IMR-90 (cell line): Measurements from ENCODE around the gene OR52B6. TPM values are rescaled to one million over a fixed set of nuclear protein-coding genes. Genes with fewer than 3 reads are reported as not detected.

Experiments
- ATAC-seq: fragments of 200-7000 bp; cut with Tn5 transposase; 2 replicates; pipeline ENCODE4 v1.9.1; 2020; ENCODE audit warnings: low read depth, mild to moderate bottlenecking, moderate library complexity
- BruUV-seq: library from RNA; stranded (reverse); fragments of 400-500 nt; replicated peaks from 2 replicates; lab custom pipeline; 2021; lab: Mats Ljungman, UMichigan
- CTCF ChIA-PET: fragments of 300-600 bp; formaldehyde crosslinking; extraction: SDS; loops from one replicate; lab custom pipeline; 2021; ENCODE audit warnings: antibody characterized with exemption; lab: Yijun Ruan, JAX
- POLR2A ChIA-PET: fragments of 300-600 bp; sonication (Branson Sonifier 250); formaldehyde crosslinking; loops from one replicate; lab custom pipeline; 2022; ENCODE audit warnings: antibody characterized with exemption; ENCODE audit not compliant: unreplicated experiment; lab: Charles Lee
- DNase-seq: peaks from one replicate; pipeline ENCODE4 v3.0.0; 2013
- H2AFZ ChIP-seq: replicated peaks from 2 replicates; pipeline ENCODE3; 2013; ENCODE audit warnings: low read length, mild to moderate bottlenecking; ENCODE audit not compliant: poor library complexity
- H2AK5ac ChIP-seq: 2 replicates; pipeline ENCODE4 v1.6.1; 2013; ENCODE audit warnings: low read depth, low read length, inconsistent platforms
- H2AK9ac ChIP-seq: replicated peaks from 2 replicates; pipeline ENCODE3; 2013; ENCODE audit warnings: mild to moderate bottlenecking, low read depth, low read length, moderate library complexity; ENCODE audit not compliant: poor library complexity
- H2BK120ac ChIP-seq: 2 replicates; pipeline ENCODE4 v1.6.1; 2013; ENCODE audit warnings: low read depth, low read length, inconsistent platforms
- H2BK15ac ChIP-seq: 3 replicates; pipeline ENCODE4 v1.6.1; 2013; ENCODE audit warnings: low read depth, low read length, inconsistent platforms
- H2BK20ac ChIP-seq: 2 replicates; pipeline ENCODE4 v1.6.1; 2013; ENCODE audit warnings: low read depth, mild to moderate bottlenecking, inconsistent platforms, low read length, moderate library complexity
- H2BK5ac ChIP-seq: 2 replicates; pipeline ENCODE4 v1.6.1; 2013; ENCODE audit warnings: mild to moderate bottlenecking, low read depth, low read length, inconsistent platforms; ENCODE audit not compliant: poor library complexity, severe bottlenecking
- H3K14ac ChIP-seq: replicated peaks from 2 replicates; pipeline ENCODE4 v1.6.1; 2013; ENCODE audit warnings: low read depth, low read length, inconsistent platforms
- H3K18ac ChIP-seq: 2 replicates; pipeline ENCODE4 v1.6.1; 2013; ENCODE audit warnings: low read depth, low read length, control low read depth
- H3K23ac ChIP-seq: 2 replicates; pipeline ENCODE4 v1.6.1; 2013; ENCODE audit warnings: low read depth, low read length, inconsistent platforms
- H3K27ac ChIP-seq: 2 replicates; pipeline ENCODE4 v1.5.1; 2013; ENCODE audit warnings: mild to moderate bottlenecking, control low read depth, low read length; ENCODE audit not compliant: insufficient read depth
- H3K27me3 ChIP-seq: 2 replicates; pipeline ENCODE4 v1.6.1; 2013; ENCODE audit warnings: low read length; ENCODE audit not compliant: control insufficient read depth, insufficient read depth
- H3K36me3 ChIP-seq: 2 replicates; pipeline ENCODE4 v1.6.1; 2013; ENCODE audit warnings: low read length, mixed read lengths; ENCODE audit not compliant: control insufficient read depth, insufficient read depth
- H3K4ac ChIP-seq: 2 replicates; pipeline ENCODE4 v1.6.1; 2013; ENCODE audit warnings: low read depth, low read length, inconsistent platforms
- H3K4me1 ChIP-seq: 2 replicates; pipeline ENCODE4 v1.6.1; 2013; ENCODE audit warnings: low read length, mixed read lengths; ENCODE audit not compliant: control insufficient read depth, insufficient read depth
- H3K4me2 ChIP-seq: 2 replicates; pipeline ENCODE4 v1.6.1; 2013; ENCODE audit warnings: low read depth, mild to moderate bottlenecking, control low read depth, low read length, moderate library complexity
- H3K4me3 ChIP-seq: 2 replicates; pipeline ENCODE4 v1.5.1; 2013; ENCODE audit warnings: low read depth, mild to moderate bottlenecking, control low read depth, low read length, moderate library complexity; ENCODE audit not compliant: insufficient read depth
- H3K56ac ChIP-seq: 2 replicates; pipeline ENCODE4 v1.6.1; 2013; ENCODE audit warnings: low read length, inconsistent platforms; ENCODE audit not compliant: insufficient read depth; ENCODE audit errors: extremely low read depth
- H3K79me1 ChIP-seq, 2 experiments: 2 replicates each; pipeline ENCODE4 v1.6.1; 2013; ENCODE audit warnings: low read length in 2 of 2, inconsistent platforms in 1 of 2, low read depth in 1 of 2
- H3K9ac ChIP-seq: 2 replicates; pipeline ENCODE4 v1.6.1; 2013; ENCODE audit warnings: low read depth, low read length, control low read depth
- H3K9me1 ChIP-seq: 2 replicates; pipeline ENCODE4 v1.6.1; 2013; ENCODE audit warnings: low read length, inconsistent platforms; ENCODE audit not compliant: insufficient read depth
- H3K9me3 ChIP-seq: 2 replicates; pipeline ENCODE4 v1.6.1; 2013; ENCODE audit warnings: low read length; ENCODE audit not compliant: control insufficient read depth, insufficient read depth
- H4K20me1 ChIP-seq: 2 replicates; pipeline ENCODE4 v1.6.1; 2013; ENCODE audit warnings: low read length, inconsistent platforms; ENCODE audit not compliant: insufficient read depth
- H4K5ac ChIP-seq: 2 replicates; pipeline ENCODE4 v1.6.1; 2013; ENCODE audit warnings: mild to moderate bottlenecking, low read depth, low read length, control low read depth
- H4K8ac ChIP-seq, 2 experiments: 2 replicates each; pipeline ENCODE4 v1.6.1; 2013; ENCODE audit warnings: low read depth in 2 of 2, low read length in 2 of 2, control low read depth in 1 of 2, inconsistent platforms in 1 of 2
- H4K91ac ChIP-seq: 2 replicates; pipeline ENCODE4 v1.6.1; 2013; ENCODE audit warnings: low read depth, low read length, inconsistent platforms; ENCODE audit not compliant: insufficient read depth
- CEBPB ChIP-seq: IDR thresholded peaks from 2 replicates; pipeline ENCODE4 v1.6.1; 2012; ENCODE audit warnings: low read depth, low read length, improper control_type of control experiment
- CTCF ChIP-seq: conservative IDR thresholded peaks from 2 replicates; pipeline ENCODE4 v1.5.1; 2012; ENCODE audit warnings: mild to moderate bottlenecking, low read depth, low read length, improper control_type of control experiment
- MAZ ChIP-seq: IDR thresholded peaks from 2 replicates; pipeline ENCODE4 v1.6.1; 2012; ENCODE audit warnings: low read depth, mild to moderate bottlenecking, low read length, improper control_type of control experiment, moderate library complexity, borderline replicate concordance
- NFE2L2 ChIP-seq: fragments of 150-350 bp; IDR thresholded peaks from 2 replicates; pipeline ENCODE4 v1.6.1; 2016; ENCODE audit warnings: low read depth, mild to moderate bottlenecking, low read length
- POLR2A ChIP-seq: IDR thresholded peaks from 2 replicates; pipeline ENCODE4 v1.6.1; 2012; ENCODE audit warnings: mild to moderate bottlenecking, low read depth, low read length
- RAD21 ChIP-seq: IDR thresholded peaks from 2 replicates; pipeline ENCODE4 v1.6.1; 2012; ENCODE audit warnings: low read length, improper control_type of control experiment
- RFX5 ChIP-seq: IDR thresholded peaks from 2 replicates; pipeline ENCODE4 v1.8.0; 2012; ENCODE audit warnings: low read depth, mild to moderate bottlenecking, low read length, moderate library complexity
- USF2 ChIP-seq: fragments of 150-350 bp; IDR thresholded peaks from 2 replicates; pipeline ENCODE4 v1.6.1; 2017; ENCODE audit warnings: mild to moderate bottlenecking, antibody characterized with exemption, low read length, low read depth
- WGBS, 2 experiments: methylation state at CpG; one replicate each; pipeline versions ENCODE4 v1.1.5 to v1.1.7; 2013; ENCODE audit warnings: missing lambda C conversion rate in 2 of 2; ENCODE audit not compliant: insufficient read length in 1 of 2; ENCODE audit errors: extremely low coverage in 2 of 2; 5-methylcytosine and 5-hydroxymethylcytosine counted together
- dilution Hi-C: fragments of 300-500 bp; cut with HindIII; formaldehyde crosslinking; loops from one replicate; pipeline ENCODE4 v1.14.3; 2018; ENCODE audit warnings: low sequenced_read_pairs; ENCODE audit not compliant: unreplicated experiment
- in situ Hi-C: fragments of 300-500 bp; cut with MboI; formaldehyde crosslinking; loops from 3 replicates; pipeline ENCODE4 v1.14.3; 2019; ENCODE audit warnings: low sequenced_read_pairs, inconsistent platforms, mixed read lengths
- intact Hi-C: fragments of 100-400 bp; cut with micrococcal nuclease; formaldehyde crosslinking; loops from 2 replicates; pipeline ENCODE4 v1.10.0; 2022
- polyA plus RNA-seq, 3 experiments: library from polyadenylated mRNA; depleted of rRNA; stranded (reverse); fragments of >200 nt; gene quantifications; 2 replicates each; pipeline ENCODE4 v1.2.3, GENCODE V29; 2012; ENCODE audit warnings: low replicate concordance in 1 of 3
- total RNA-seq: library from RNA; depleted of rRNA; stranded (reverse); fragments of >200 nt; gene quantifications from 2 replicates; pipeline ENCODE4 v1.2.3, GENCODE V29; 2012

The OR52B6 gene
- total and polyA plus RNA-seq, 2 of the 4 experiments (the other 2 are of a cell fraction) = not detected

- H2AFZ ChIP-seq = peak within 1 kb of the TSS; percentile 69
- POLR2A ChIA-PET = no interaction called here
- peak within 1 kb of the TSS; percentile 40 for H4K91ac ChIP-seq
- intact Hi-C loops = loop anchor here (10.0 kb wide), 1 partner anchor 1872 kb away; no protein-coding TSS in a partner anchor
- H3K14ac ChIP-seq = peak within 1 kb of the TSS; percentile 30
- H3K27ac ChIP-seq = peak within 1 kb of the TSS; percentile 31
- H2AK5ac ChIP-seq = peak within 1 kb of the TSS; percentile 35; the same call in 1 of the 2 replicates
- peaks cover 1% of the 10 kb centered on the region; the same call in 1 of the 2 replicates for H3K9me1 ChIP-seq
- peak within 1 kb of the TSS; percentile 73 for H2BK120ac ChIP-seq
- peak within 1 kb of the TSS; percentile 58 for H3K9ac ChIP-seq
- H2BK20ac ChIP-seq = peak within 1 kb of the TSS; percentile 42
- peak within 1 kb of the TSS; percentile 63; the same call in 1 of the 2 replicates for H3K56ac ChIP-seq
- no peak for TF ChIP-seq CEBPB
- no peak for TF ChIP-seq CTCF
- TF ChIP-seq USF2 = no peak
- TF ChIP-seq RAD21 = no peak
- no peak for TF ChIP-seq POLR2A
- no peak for TF ChIP-seq MAZ
- TF ChIP-seq NFE2L2 = no peak
- TF ChIP-seq RFX5 = no peak
- CTCF ChIA-PET = interaction anchor here (1.1 kb wide), 1 partner anchor 93 kb away, joined by 3 read pairs; the partner anchor contains the start of gene TRIM22
- H2BK5ac ChIP-seq = peak within 1 kb of the TSS; percentile 1
- no peaks in the 10 kb centered on the region for H3K27me3 ChIP-seq
- peak within 1 kb of the TSS; percentile 73 for H3K4ac ChIP-seq
- H2BK15ac ChIP-seq = peak within 1 kb of the TSS; percentile 67; the same call in 1 of the 3 replicates
- ATAC-seq = peak; percentile 66
- H4K20me1 ChIP-seq = no peaks in the 10 kb centered on the region
- DNase-seq = peak; percentile 35
- peak within 1 kb of the TSS; percentile 62 to 83; a peak in 3 of 4 replicates for H4K8ac ChIP-seq
- H3K4me2 ChIP-seq = peak within 1 kb of the TSS; percentile 99
- BruUV-seq = no TSS peak
- H3K9me3 ChIP-seq = no peaks in the 10 kb centered on the region
- H3K4me1 ChIP-seq = peaks cover 8% of the 10 kb centered on the region
- H3K79me1 ChIP-seq = peaks cover 4 to 22% of the 10 kb centered on the region in 2 experiments; a peak in 3 of 4 replicates
- peak within 1 kb of the TSS; percentile 49 for H3K4me3 ChIP-seq
- 20% methylated on average over 1 of the region's 20 CpGs; no CpG with 5 or more reads in 1 of the 2 experiments for WGBS, 2 experiments
- no peaks in the 10 kb centered on the region for H3K36me3 ChIP-seq
- H4K5ac ChIP-seq = peak within 1 kb of the TSS; percentile 47
- in situ Hi-C loops = no loop called here
- peak within 1 kb of the TSS; percentile 92 for H3K23ac ChIP-seq
- peak within 1 kb of the TSS; percentile 61 for H3K18ac ChIP-seq
- peak within 1 kb of the TSS; percentile 13 for H2AK9ac ChIP-seq
- dilution Hi-C loops = no loop called here
These were observed 16.0 kb downstream of the OR52B6 start, which contains the start of gene TRIM6 for GRCh38 chr11:5596607-5597201. Gene TRIM6 (plus strand): TSS chr11:5596637. CDS start chr11:5596898, 261 bp downstream.
